ENCODE data around the gene MAGEC3.

MAGEC3 gene

DNA sequence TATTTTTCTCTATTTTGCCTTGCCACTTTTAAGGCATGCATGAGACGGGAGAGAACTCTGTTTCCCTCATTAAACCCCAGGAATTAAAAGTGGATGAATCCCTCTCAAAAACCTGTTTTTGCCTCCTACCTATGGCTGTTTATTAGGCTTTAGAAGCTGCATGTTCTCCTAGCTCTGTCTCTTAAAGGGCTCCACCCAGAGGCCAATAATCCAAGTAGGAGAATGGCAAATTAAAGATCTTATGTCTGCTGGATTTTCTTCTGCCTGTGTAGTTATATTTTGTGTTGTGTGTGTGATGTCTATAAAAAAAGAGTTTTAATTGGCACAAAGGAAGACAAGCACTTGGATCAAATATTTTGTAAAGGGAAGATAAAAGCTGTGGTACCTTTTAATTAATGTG, 98.0 kb downstream of the MAGEC3 start:
- Histone ChIP-seq H3K27me3 (replicated peaks; ENCODE audit: control insufficient read depth, insufficient read depth, low read length, poor library complexity, severe bottlenecking) (no peaks in the 10 kb centered on the region), H3K9me3 (ENCODE audit: control insufficient read depth, low read length) (no peaks in the 10 kb centered on the region), H3K27ac (ENCODE audit: insufficient read depth, low read length, poor library complexity, severe bottlenecking) (no peak overlapping the region), H3K4me3 (ENCODE audit: insufficient read depth, low read depth, low read length, poor library complexity, severe bottlenecking) (no peak overlapping the region), H3K4me1 (ENCODE audit: control insufficient read depth, insufficient read depth, low read length, poor library complexity, severe bottlenecking) (no peaks in the 10 kb centered on the region), H3K36me3 (ENCODE audit: control insufficient read depth, insufficient read depth, low read length) (no peaks in the 10 kb centered on the region)
- no peak for DNase-seq

DNA sequence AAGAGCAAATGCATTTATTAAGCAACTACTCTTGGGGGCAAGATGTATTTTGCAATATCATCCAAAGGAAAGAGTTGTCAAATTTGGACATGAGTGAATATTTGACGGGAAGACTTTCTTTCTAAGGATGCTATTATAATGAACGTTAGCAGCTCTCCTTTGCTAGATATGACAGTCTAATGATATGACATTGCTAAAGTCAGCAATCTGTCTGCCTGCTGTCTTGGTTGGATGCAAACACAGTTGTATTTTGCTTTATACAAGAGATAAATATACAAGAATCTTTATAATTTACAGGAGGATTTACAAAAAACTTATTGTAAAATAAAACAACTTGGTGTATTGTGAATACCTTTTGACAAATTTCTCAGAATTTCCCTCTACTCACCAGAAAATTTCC, 103.1 kb downstream of the MAGEC3 start:
- DNase-seq = no peak
- Histone ChIP-seq H3K9me3 (ENCODE audit: control insufficient read depth, low read length) (no peaks in the 10 kb centered on the region), H3K27ac (ENCODE audit: insufficient read depth, low read length, poor library complexity, severe bottlenecking) (no peak overlapping the region), H3K4me3 (ENCODE audit: insufficient read depth, low read depth, low read length, poor library complexity, severe bottlenecking) (no peak overlapping the region), H3K4me1 (ENCODE audit: control insufficient read depth, insufficient read depth, low read length, poor library complexity, severe bottlenecking) (no peaks in the 10 kb centered on the region), H3K36me3 (ENCODE audit: control insufficient read depth, insufficient read depth, low read length) (no peaks in the 10 kb centered on the region), H3K27me3 (replicated peaks; ENCODE audit: control insufficient read depth, insufficient read depth, low read length, poor library complexity, severe bottlenecking) (no peaks in the 10 kb centered on the region)

DNA sequence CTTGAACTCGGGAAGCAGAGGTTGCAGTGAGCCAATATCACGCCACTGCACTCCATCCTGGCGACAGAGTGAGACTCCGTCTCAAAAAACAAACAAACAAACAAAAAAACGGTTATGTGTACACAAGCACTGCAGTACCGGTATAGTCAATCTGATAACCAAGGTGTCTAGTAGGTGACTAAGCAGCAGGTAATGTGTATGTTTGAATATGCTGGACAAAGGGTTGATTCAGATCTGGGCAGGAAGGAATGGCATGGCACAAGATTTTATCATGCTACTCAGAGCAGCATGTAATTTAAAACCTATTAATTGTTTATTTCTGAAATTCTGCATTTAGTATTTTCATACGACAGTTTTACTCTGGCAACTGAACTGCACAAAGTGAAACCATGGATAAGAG, 107.3 kb downstream of the MAGEC3 start:
- Histone ChIP-seq H3K4me3 (ENCODE audit: insufficient read depth, low read depth, low read length, poor library complexity, severe bottlenecking) (no peak overlapping the region), H3K27ac (ENCODE audit: insufficient read depth, low read length, poor library complexity, severe bottlenecking) (no peak overlapping the region), H3K36me3 (ENCODE audit: control insufficient read depth, insufficient read depth, low read length) (no peaks in the 10 kb centered on the region), H3K9me3 (ENCODE audit: control insufficient read depth, low read length) (no peaks in the 10 kb centered on the region), H3K27me3 (replicated peaks; ENCODE audit: control insufficient read depth, insufficient read depth, low read length, poor library complexity, severe bottlenecking) (no peaks in the 10 kb centered on the region), H3K4me1 (ENCODE audit: control insufficient read depth, insufficient read depth, low read length, poor library complexity, severe bottlenecking) (no peaks in the 10 kb centered on the region)
- no peak for DNase-seq

DNA sequence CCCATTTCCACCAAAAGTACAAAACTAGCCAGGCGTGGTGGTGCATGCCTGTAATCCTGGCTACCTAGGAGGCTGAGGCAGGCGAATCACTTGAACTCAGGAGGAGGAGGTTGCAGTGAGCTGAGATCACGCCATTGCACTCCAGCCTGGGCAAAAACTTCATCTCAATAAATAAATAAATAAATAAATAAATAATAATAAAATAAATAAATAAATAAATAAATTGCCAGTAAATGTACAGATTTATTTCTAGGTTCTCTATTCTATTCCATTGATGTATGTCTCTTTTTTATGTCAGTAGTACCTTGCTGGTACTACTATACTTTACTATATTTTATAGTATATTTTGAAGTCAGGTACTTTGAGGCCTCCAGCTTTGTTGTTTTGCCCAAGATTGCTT, 109.2 kb downstream of the MAGEC3 start:
- no peak for DNase-seq
- no peaks in the 10 kb centered on the region for H3K9me3 ChIP-seq (ENCODE audit: control insufficient read depth, low read length)
- H3K36me3 ChIP-seq (ENCODE audit: control insufficient read depth, insufficient read depth, low read length) = no peaks in the 10 kb centered on the region
- H3K27me3 ChIP-seq (replicated peaks; ENCODE audit: control insufficient read depth, insufficient read depth, low read length, poor library complexity, severe bottlenecking) = no peaks in the 10 kb centered on the region
- H3K27ac ChIP-seq (ENCODE audit: insufficient read depth, low read length, poor library complexity, severe bottlenecking) = no peak overlapping the region
- H3K4me1 ChIP-seq (ENCODE audit: control insufficient read depth, insufficient read depth, low read length, poor library complexity, severe bottlenecking) = no peaks in the 10 kb centered on the region
- H3K4me3 ChIP-seq (ENCODE audit: insufficient read depth, low read depth, low read length, poor library complexity, severe bottlenecking) = no peak overlapping the region
